ENCODE measurements around the gene JAML. TPM values are rescaled to one million over a fixed set of nuclear protein-coding genes. Genes with fewer than 3 reads are reported as not detected.

The JAML gene
- total RNA-seq, 2 experiments from 2014 or later: 26.7 to 30.3 TPM

- intact Hi-C loops (cut with DNase I, micrococcal nuclease): loop anchor here in 1 of 2 experiments (10.0 kb wide), 2 partner anchors 332 to 372 kb away; no protein-coding TSS in a partner anchor
- ChIA-PET POLR2A (interaction anchor here (0.6 kb wide), 1 partner anchor 361 kb away, joined by 4 read pairs; no protein-coding TSS in a partner anchor), CTCF (interaction anchor here (0.9 kb wide), 1 partner anchor 27 kb away, joined by 3 read pairs; no protein-coding TSS in a partner anchor)
- H3K4me3 ChIP-seq (ENCODE audit: low read length): no peak overlapping the region
- H3K9me3 ChIP-seq (ENCODE audit: control insufficient read depth in 1 of 2, insufficient read depth in 1 of 2, low read length in 2 of 2): no peaks in the 10 kb centered on the region
- Mint-ChIP-seq H3K27ac (no peak overlapping the region), H3K4me1 (ENCODE audit: low read depth) (peaks cover 1% of the 10 kb centered on the region), H3K36me3 (ENCODE audit: low read depth) (no peaks in the 10 kb centered on the region), H3K9me3 (no peaks in the 10 kb centered on the region), H3K27me3 (peaks cover 17% of the 10 kb centered on the region), H3K4me3 (no peak overlapping the region)
- TF ChIP-seq CTCF (IDR thresholded peaks at IDR 0.05): no peak
- peaks cover 3% of the 10 kb centered on the region for H3K4me1 ChIP-seq (ENCODE audit: insufficient read depth, low read length)
- ATAC-seq (ENCODE audit: poor library complexity) (no peak), DNase-seq (no peak)
- peaks cover 0 to 8% of the 10 kb centered on the region in 2 experiments for H3K27me3 ChIP-seq (ENCODE audit: control insufficient read depth in 1 of 2, insufficient read depth in 2 of 2, low read length in 2 of 2)
- no peaks in the 10 kb centered on the region for H3K36me3 ChIP-seq (ENCODE audit: insufficient read depth, low read length)
- no peak overlapping the region for H3K27ac ChIP-seq (ENCODE audit: low read depth in 1 of 2, low read length in 2 of 2)
Observed at GRCh38 chr11:118176778-118177134, 48.1 kb downstream of the JAML start.

GRCh38 chr11:118175993-118176777 lies 48.6 kb downstream of the JAML start, which contains the start of gene SCN2B:
Gene SCN2B (minus strand): TSS chr11:118176639. CDS start chr11:118176431, 208 bp downstream.
- POLR2A ChIA-PET: interaction anchor here (0.6 kb wide), 1 partner anchor 361 kb away, joined by 4 read pairs; no protein-coding TSS in a partner anchor

More at GRCh38 chr11:118175993-118176777, 48.6 kb downstream of the JAML start, which contains the start of gene SCN2B:
- ATAC-seq (ENCODE audit: poor library complexity) (no peak), DNase-seq (no peak)
- Histone ChIP-seq H3K4me1 (ENCODE audit: insufficient read depth, low read length) (peaks cover 8% of the 10 kb centered on the region), H3K9me3 (ENCODE audit: control insufficient read depth in 1 of 2, insufficient read depth in 1 of 2, low read length in 2 of 2) (no peaks in the 10 kb centered on the region), H3K27me3 (ENCODE audit: control insufficient read depth in 1 of 2, insufficient read depth in 2 of 2, low read length in 2 of 2) (peaks cover 0 to 8% of the 10 kb centered on the region in 2 experiments), H3K27ac (ENCODE audit: low read depth in 1 of 2, low read length in 2 of 2) (no peak within 1 kb of the TSS), H3K36me3 (ENCODE audit: insufficient read depth, low read length) (no peaks in the 10 kb centered on the region), H3K4me3 (ENCODE audit: low read length) (no peak within 1 kb of the TSS)
- Mint-ChIP-seq H3K36me3 (ENCODE audit: low read depth) (no peaks in the 10 kb centered on the region), H3K27me3 (peaks cover 17% of the 10 kb centered on the region), H3K27ac (no peak within 1 kb of the TSS), H3K4me3 (no peak within 1 kb of the TSS), H3K4me1 (ENCODE audit: low read depth) (peaks cover 5% of the 10 kb centered on the region), H3K9me3 (no peaks in the 10 kb centered on the region)
- intact Hi-C loops (cut with DNase I, micrococcal nuclease): loop anchor here in 1 of 2 experiments (10.0 kb wide), 2 partner anchors 331 to 371 kb away; no protein-coding TSS in a partner anchor
- no peak for TF ChIP-seq CTCF (IDR thresholded peaks at IDR 0.05)
- CTCF ChIA-PET: interaction anchor here (0.9 kb wide), 1 partner anchor 27 kb away, joined by 3 read pairs; no protein-coding TSS in a partner anchor
